ENCODE measurements around the gene CD177. TPM values are rescaled to one million over a fixed set of nuclear protein-coding genes. Genes with fewer than 3 reads are reported as not detected.

CD177 gene
- total RNA-seq (2014; rRNA removed; shearing (Covaris generic)), result 0.05 TPM in 1 of 2 replicates, not detected in the other

- no peak within 1 kb of the TSS for H3K4me3 ChIP-seq
- no peaks in the 10 kb centered on the region for H3K9me3 ChIP-seq (replicated peaks)
- no peaks in the 10 kb centered on the region for H3K27me3 ChIP-seq (replicated peaks)
- DNase-seq (ENCODE audit: low read depth in 1 of 2, low spot score in 2 of 2), result no peak
- no peaks in the 10 kb centered on the region for H3K4me1 ChIP-seq (replicated peaks)
- no peaks in the 10 kb centered on the region for H3K36me3 ChIP-seq
- H3K27ac ChIP-seq, result no peak within 1 kb of the TSS
These were observed at the start of gene CD177 for GRCh38 chr19:43353606-43354304. Gene CD177 (plus strand): TSS chr19:43353686. CDS start chr19:43353715, 29 bp downstream.

GRCh38 chr19:43305642-43306041 is 47.8 kb upstream of the CD177 start:
- Histone ChIP-seq H3K27me3 (replicated peaks) (no peaks in the 10 kb centered on the region; the same call in 1 of the 2 replicates), H3K4me3 (no peak overlapping the region), H3K36me3 (no peaks in the 10 kb centered on the region), H3K4me1 (replicated peaks) (peaks cover 5% of the 10 kb centered on the region), H3K27ac (no peak overlapping the region), H3K9me3 (replicated peaks) (no peaks in the 10 kb centered on the region)
- no peak for DNase-seq (ENCODE audit: low read depth in 1 of 2, low spot score in 2 of 2)

GRCh38 chr19:43306097-43306496 is 47.4 kb upstream of the CD177 start:
- H3K9me3 ChIP-seq (replicated peaks), result no peaks in the 10 kb centered on the region
- peaks cover 5% of the 10 kb centered on the region for H3K4me1 ChIP-seq (replicated peaks)
- DNase-seq (ENCODE audit: low read depth in 1 of 2, low spot score in 2 of 2), result no peak
- no peaks in the 10 kb centered on the region for H3K36me3 ChIP-seq
- no peaks in the 10 kb centered on the region; the same call in 1 of the 2 replicates for H3K27me3 ChIP-seq (replicated peaks)
- no peak overlapping the region for H3K27ac ChIP-seq
- H3K4me3 ChIP-seq, result no peak overlapping the region

GRCh38 chr19:43308244-43308815 is 45.2 kb upstream of the CD177 start:
- Histone ChIP-seq H3K9me3 (replicated peaks) (no peaks in the 10 kb centered on the region), H3K36me3 (no peaks in the 10 kb centered on the region), H3K4me1 (replicated peaks) (no peaks in the 10 kb centered on the region), H3K4me3 (no peak overlapping the region), H3K27ac (no peak overlapping the region), H3K27me3 (replicated peaks) (no peaks in the 10 kb centered on the region; the same call in 1 of the 2 replicates)
- DNase-seq (ENCODE audit: low read depth in 1 of 2, low spot score in 2 of 2), result no peak

- Histone ChIP-seq H3K4me3 (no peak overlapping the region), H3K4me1 (replicated peaks) (no peaks in the 10 kb centered on the region)
- DNase-seq (ENCODE audit: low read depth in 1 of 2, low spot score in 2 of 2), result no peak
These were observed 44.0 kb upstream of the CD177 start for GRCh38 chr19:43309466-43309865.

GRCh38 chr19:43310221-43310620 is 43.3 kb upstream of the CD177 start:
- H3K27me3 ChIP-seq (replicated peaks), result no peaks in the 10 kb centered on the region; the same call in 1 of the 2 replicates
- H3K27ac ChIP-seq, result no peak overlapping the region
- H3K9me3 ChIP-seq (replicated peaks), result no peaks in the 10 kb centered on the region
- no peaks in the 10 kb centered on the region for H3K36me3 ChIP-seq
- H3K4me3 ChIP-seq, result no peak overlapping the region
- DNase-seq (ENCODE audit: low read depth in 1 of 2, low spot score in 2 of 2), result no peak
- no peaks in the 10 kb centered on the region for H3K4me1 ChIP-seq (replicated peaks)

More at GRCh38 chr19:43309466-43309865, 44.0 kb upstream of the CD177 start:
- Histone ChIP-seq H3K36me3 (no peaks in the 10 kb centered on the region), H3K27me3 (replicated peaks) (no peaks in the 10 kb centered on the region; the same call in 1 of the 2 replicates), H3K9me3 (replicated peaks) (no peaks in the 10 kb centered on the region), H3K27ac (no peak overlapping the region)

- Histone ChIP-seq H3K27me3 (replicated peaks) (no peaks in the 10 kb centered on the region; the same call in 1 of the 2 replicates), H3K4me3 (no peak overlapping the region), H3K9me3 (replicated peaks) (no peaks in the 10 kb centered on the region), H3K36me3 (no peaks in the 10 kb centered on the region), H3K27ac (no peak overlapping the region), H3K4me1 (replicated peaks) (no peaks in the 10 kb centered on the region)
- DNase-seq (ENCODE audit: low read depth in 1 of 2, low spot score in 2 of 2), result no peak
These were observed 42.2 kb upstream of the CD177 start for GRCh38 chr19:43311256-43311655.

- H3K27ac ChIP-seq, result no peak overlapping the region
- DNase-seq (ENCODE audit: low read depth in 1 of 2, low spot score in 2 of 2), result no peak
- no peaks in the 10 kb centered on the region for H3K36me3 ChIP-seq
- H3K27me3 ChIP-seq (replicated peaks), result no peaks in the 10 kb centered on the region; the same call in 1 of the 2 replicates
- no peak overlapping the region for H3K4me3 ChIP-seq
- no peaks in the 10 kb centered on the region; the same call in 1 of the 2 replicates for H3K4me1 ChIP-seq (replicated peaks)
- no peaks in the 10 kb centered on the region for H3K9me3 ChIP-seq (replicated peaks)
These were observed 41.8 kb upstream of the CD177 start for GRCh38 chr19:43311706-43312105.

- Histone ChIP-seq H3K4me3 (no peak overlapping the region), H3K27ac (no peak overlapping the region), H3K27me3 (replicated peaks) (no peaks in the 10 kb centered on the region; the same call in 1 of the 2 replicates), H3K9me3 (replicated peaks) (no peaks in the 10 kb centered on the region), H3K4me1 (replicated peaks) (no peaks in the 10 kb centered on the region; the same call in 1 of the 2 replicates), H3K36me3 (no peaks in the 10 kb centered on the region)
- DNase-seq (ENCODE audit: low read depth in 1 of 2, low spot score in 2 of 2), result no peak
These were observed 39.6 kb upstream of the CD177 start for GRCh38 chr19:43313711-43314495.

- H3K9me3 ChIP-seq (replicated peaks), result no peaks in the 10 kb centered on the region
- H3K4me3 ChIP-seq, result no peak overlapping the region
- no peaks in the 10 kb centered on the region for H3K27me3 ChIP-seq (replicated peaks)
- H3K27ac ChIP-seq, result no peak overlapping the region
- no peaks in the 10 kb centered on the region for H3K36me3 ChIP-seq
- H3K4me1 ChIP-seq (replicated peaks), result no peaks in the 10 kb centered on the region; the same call in 1 of the 2 replicates
- DNase-seq (ENCODE audit: low read depth in 1 of 2, low spot score in 2 of 2), result no peak
These were observed 37.6 kb upstream of the CD177 start for GRCh38 chr19:43315851-43316250.

GRCh38 chr19:43316591-43317319 is 36.7 kb upstream of the CD177 start:
- H3K9me3 ChIP-seq (replicated peaks), result no peaks in the 10 kb centered on the region
- H3K27me3 ChIP-seq (replicated peaks), result no peaks in the 10 kb centered on the region; the same call in 1 of the 2 replicates
- peak; percentile 72 to 76 for DNase-seq (ENCODE audit: low read depth in 1 of 2, low spot score in 2 of 2)
- H3K4me1 ChIP-seq (replicated peaks), result no peaks in the 10 kb centered on the region; the same call in 1 of the 2 replicates
- no peak overlapping the region for H3K27ac ChIP-seq
- no peaks in the 10 kb centered on the region for H3K36me3 ChIP-seq
- no peak overlapping the region for H3K4me3 ChIP-seq

- H3K27ac ChIP-seq, result no peak overlapping the region
- H3K36me3 ChIP-seq, result no peaks in the 10 kb centered on the region
- no peaks in the 10 kb centered on the region for H3K9me3 ChIP-seq (replicated peaks)
- H3K4me3 ChIP-seq, result no peak overlapping the region
- no peaks in the 10 kb centered on the region; the same call in 1 of the 2 replicates for H3K27me3 ChIP-seq (replicated peaks)
- no peak for DNase-seq (ENCODE audit: low read depth in 1 of 2, low spot score in 2 of 2)
- H3K4me1 ChIP-seq (replicated peaks), result no peaks in the 10 kb centered on the region; the same call in 1 of the 2 replicates
These were observed 35.3 kb upstream of the CD177 start for GRCh38 chr19:43318203-43318602.

- no peak for DNase-seq (ENCODE audit: low read depth in 1 of 2, low spot score in 2 of 2)
- no peaks in the 10 kb centered on the region; the same call in 1 of the 2 replicates for H3K27me3 ChIP-seq (replicated peaks)
- no peaks in the 10 kb centered on the region for H3K9me3 ChIP-seq (replicated peaks)
- H3K36me3 ChIP-seq, result no peaks in the 10 kb centered on the region
- no peak overlapping the region for H3K4me3 ChIP-seq
- no peaks in the 10 kb centered on the region; the same call in 1 of the 2 replicates for H3K4me1 ChIP-seq (replicated peaks)
- no peak overlapping the region for H3K27ac ChIP-seq
These were observed 34.6 kb upstream of the CD177 start for GRCh38 chr19:43318796-43319314.
